Urothelium cell line (cell line): ENCODE measurements around the gene SERPINA5.
"Not testable (repeated sequence)": the region's sequence is repeated elsewhere in the genome, so short reads cannot be mapped to it uniquely, and the experiment has no call there.

ENCODE experiments used
- DNase-seq: peaks from one replicate; pipeline ENCODE4 v3.0.0; 2011; ENCODE audit warnings: low spot score, mixed read lengths
- FAIRE-seq: peaks from 2 replicates; lab custom pipeline; 2011; peaks lifted over from hg19 to GRCh38; lab: Jason Lieb, UNC

SERPINA5 gene

GRCh38 chr14:94573475-94574277, 7.5 kb upstream of the SERPINA5 start:
- FAIRE-seq (no peak), DNase-seq (no peak)

GRCh38 chr14:94574336-94574735, 6.9 kb upstream of the SERPINA5 start:
- no peak for DNase-seq
- no peak for FAIRE-seq

- FAIRE-seq (no peak), DNase-seq (peak; percentile 48)
Observed at GRCh38 chr14:94575730-94576585, 5.3 kb upstream of the SERPINA5 start.

GRCh38 chr14:94577472-94577871, 3.8 kb upstream of the SERPINA5 start:
- DNase-seq, FAIRE-seq: not testable (repeated sequence)

GRCh38 chr14:94578712-94579111, 2.5 kb upstream of the SERPINA5 start:
- DNase-seq: no peak
- FAIRE-seq: no peak

- DNase-seq (no peak), FAIRE-seq (no peak)
Observed at GRCh38 chr14:94582199-94582750, 1.0 kb downstream of the SERPINA5 start.

GRCh38 chr14:94582851-94583250, 1.6 kb downstream of the SERPINA5 start:
- DNase-seq: no peak
- no peak for FAIRE-seq

GRCh38 chr14:94583557-94583956, 2.3 kb downstream of the SERPINA5 start:
- DNase-seq: no peak

GRCh38 chr14:94584591-94585280, 3.5 kb downstream of the SERPINA5 start:
- FAIRE-seq: no peak

More at GRCh38 chr14:94583557-94583956, 2.3 kb downstream of the SERPINA5 start:
- FAIRE-seq: no peak

GRCh38 chr14:94586635-94587034, 5.4 kb downstream of the SERPINA5 start:
- FAIRE-seq (no peak), DNase-seq (no peak)

More at GRCh38 chr14:94584591-94585280, 3.5 kb downstream of the SERPINA5 start:
- DNase-seq: no peak

GRCh38 chr14:94588311-94588710, 7.1 kb downstream of the SERPINA5 start:
- FAIRE-seq: no peak
- no peak for DNase-seq

GRCh38 chr14:94591073-94591472, 9.8 kb downstream of the SERPINA5 start:
- FAIRE-seq (no peak), DNase-seq (no peak)

GRCh38 chr14:94591871-94592270, 10.6 kb downstream of the SERPINA5 start:
- FAIRE-seq: no peak
- DNase-seq: no peak

GRCh38 chr14:94592457-94592856, 11.2 kb downstream of the SERPINA5 start:
- DNase-seq (no peak), FAIRE-seq (no peak)

GRCh38 chr14:94593376-94593748, 12.1 kb downstream of the SERPINA5 start:
- DNase-seq (no peak), FAIRE-seq (no peak)

GRCh38 chr14:94593749-94594431, 12.7 kb downstream of the SERPINA5 start:
- FAIRE-seq (no peak), DNase-seq (no peak)

- DNase-seq (no peak), FAIRE-seq (no peak)
Observed at GRCh38 chr14:94594441-94594840, 13.2 kb downstream of the SERPINA5 start.

- FAIRE-seq: no peak
- DNase-seq: no peak
Observed at GRCh38 chr14:94595912-94596311, 14.7 kb downstream of the SERPINA5 start.

- no peak for FAIRE-seq
- DNase-seq: no peak
Observed at GRCh38 chr14:94596361-94596760, 15.1 kb downstream of the SERPINA5 start.

- DNase-seq (no peak), FAIRE-seq (no peak)
Observed at GRCh38 chr14:94597788-94598187, 16.6 kb downstream of the SERPINA5 start.

- FAIRE-seq: no peak
- DNase-seq: no peak
Observed at GRCh38 chr14:94598506-94598815, 17.2 kb downstream of the SERPINA5 start.
